Activated T-helper 2 cell treated with anti-CD3 and anti-CD28 coated beads, Interferon-gamma antibody, Interleukin-2, Interleukin-4, amounts not matched to agents 10 μg/mL and 5 μg/mL and 100 μg/mL, durations not matched to agents 14 hours and 24 hours and 36 hours (primary cell): ENCODE measurements around the gene CACNG3. TPM values are rescaled to one million over a fixed set of nuclear protein-coding genes. Genes with fewer than 3 reads are reported as not detected.

Source experiments
- DNase-seq: peaks from one replicate; pipeline ENCODE4 v3.0.0; 2021; ENCODE audit warnings: low spot score
- H3K27ac Mint-ChIP-seq: one replicate; pipeline ENCODE4 v1.8.0; 2021; ENCODE audit warnings: mixed read lengths
- H3K27me3 Mint-ChIP-seq: one replicate; pipeline ENCODE4 v1.8.0; 2021; ENCODE audit warnings: low read depth, mixed read lengths
- H3K36me3 Mint-ChIP-seq: one replicate; pipeline ENCODE4 v1.8.0; 2021; ENCODE audit warnings: low read depth, mixed read lengths
- H3K4me1 Mint-ChIP-seq: one replicate; pipeline ENCODE4 v1.8.0; 2021; ENCODE audit warnings: low read depth, mixed read lengths
- H3K4me3 Mint-ChIP-seq: one replicate; pipeline ENCODE4 v1.8.0; 2021; ENCODE audit warnings: low read depth, mild to moderate bottlenecking, moderate library complexity, mixed read lengths
- H3K9me3 Mint-ChIP-seq: one replicate; pipeline ENCODE4 v1.8.0; 2021; ENCODE audit warnings: mixed read lengths
- intact Hi-C: fragments of 100-400 bp; cut with micrococcal nuclease; formaldehyde crosslinking; loops from one replicate; pipeline ENCODE4 v1.15.1; 2023
- total RNA-seq: library from RNA; stranded (reverse); gene quantifications from 2 replicates; pipeline ENCODE4 v1.2.3, GENCODE V29; 2022

CACNG3 gene
- total RNA-seq, 1 donor from 2014 or later: not detected

GRCh38 chr16:24382762-24383407, 126.8 kb downstream of the CACNG3 start:
- Mint-ChIP-seq H3K4me1 (no peaks in the 10 kb centered on the region), H3K27ac (no peak overlapping the region), H3K27me3 (no peaks in the 10 kb centered on the region), H3K9me3 (peaks cover 21% of the 10 kb centered on the region), H3K4me3 (no peak overlapping the region), H3K36me3 (no peaks in the 10 kb centered on the region)
- DNase-seq: no peak
- intact Hi-C loops: no loop called here

GRCh38 chr16:24394341-24394740, 138.2 kb downstream of the CACNG3 start:
- H3K27me3 Mint-ChIP-seq: peaks cover 5% of the 10 kb centered on the region
- intact Hi-C loops: no loop called here
- no peaks in the 10 kb centered on the region for H3K9me3 Mint-ChIP-seq
- H3K36me3 Mint-ChIP-seq: no peaks in the 10 kb centered on the region
- no peaks in the 10 kb centered on the region for H3K4me1 Mint-ChIP-seq
- H3K4me3 Mint-ChIP-seq: no peak overlapping the region
- no peak overlapping the region for H3K27ac Mint-ChIP-seq
- no peak for DNase-seq

GRCh38 chr16:24396350-24397271, 140.5 kb downstream of the CACNG3 start:
- no peaks in the 10 kb centered on the region for H3K9me3 Mint-ChIP-seq
- H3K36me3 Mint-ChIP-seq: no peaks in the 10 kb centered on the region
- DNase-seq: no peak
- intact Hi-C loops: no loop called here
- H3K27ac Mint-ChIP-seq: no peak overlapping the region
- H3K4me1 Mint-ChIP-seq: no peaks in the 10 kb centered on the region
- peaks cover 5% of the 10 kb centered on the region for H3K27me3 Mint-ChIP-seq
- H3K4me3 Mint-ChIP-seq: no peak overlapping the region

GRCh38 chr16:24409045-24409444, 152.9 kb downstream of the CACNG3 start:
- no peaks in the 10 kb centered on the region for H3K27me3 Mint-ChIP-seq
- no peaks in the 10 kb centered on the region for H3K4me1 Mint-ChIP-seq
- no peak overlapping the region for H3K27ac Mint-ChIP-seq
- H3K4me3 Mint-ChIP-seq: no peak overlapping the region
- intact Hi-C loops: no loop called here
- DNase-seq: no peak
- H3K36me3 Mint-ChIP-seq: no peaks in the 10 kb centered on the region
- no peaks in the 10 kb centered on the region for H3K9me3 Mint-ChIP-seq
